Panc1 (cell line): ENCODE data around the gene CMYA5. TPM values are rescaled to one million over a fixed set of nuclear protein-coding genes. Genes with fewer than 3 reads are reported as not detected.

Experiments
- ATAC-seq: fragments of 200-7000 bp; cut with Tn5 transposase; 2 replicates; pipeline ENCODE4 v1.9.1; 2020; ENCODE audit warnings: mild to moderate bottlenecking, moderate library complexity
- BruUV-seq: library from RNA; stranded (reverse); fragments of 400-500 nt; replicated peaks from 2 replicates; lab custom pipeline; 2021; lab: Mats Ljungman, UMichigan
- CTCF ChIA-PET: fragments of 300-600 bp; sonication (Branson Sonifier 250); formaldehyde crosslinking; loops from one replicate; lab custom pipeline; 2022; ENCODE audit warnings: antibody characterized with exemption; lab: Charles Lee
- POLR2A ChIA-PET: fragments of 300-600 bp; sonication (Branson Sonifier 250); formaldehyde crosslinking; loops from one replicate; lab custom pipeline; 2022; ENCODE audit warnings: antibody characterized with exemption; lab: Charles Lee
- DNase-seq: peaks from one replicate; pipeline ENCODE4 v3.0.0-alpha.2; 2010; ENCODE audit warnings: low read depth, low spot score
- H3K27ac ChIP-seq: 2 replicates; pipeline ENCODE4 v1.5.1; 2011; ENCODE audit warnings: mild to moderate bottlenecking, low read length, inconsistent platforms
- H3K27me3 ChIP-seq: fragments of 200-500 bp; sonication (Bioruptor generic); 2 replicates; pipeline ENCODE4 v1.6.0; 2014; ENCODE audit warnings: low read length, inconsistent platforms; ENCODE audit not compliant: control insufficient read depth, insufficient read depth
- H3K36me3 ChIP-seq: fragments of 200-500 bp; sonication (Bioruptor generic); 2 replicates; pipeline ENCODE4 v1.5.1; 2014; ENCODE audit warnings: inconsistent platforms, mild to moderate bottlenecking, low read length, moderate library complexity; ENCODE audit not compliant: control insufficient read depth, insufficient read depth
- H3K4me1 ChIP-seq: 2 replicates; pipeline ENCODE4 v1.5.1; 2011; ENCODE audit warnings: inconsistent platforms, mild to moderate bottlenecking, low read length, moderate library complexity; ENCODE audit not compliant: control insufficient read depth, insufficient read depth
- H3K4me3 ChIP-seq, 2 experiments: 2 replicates each; pipeline ENCODE4 v1.5.1; 2011 to 2012; ENCODE audit warnings: low read depth in 2 of 2, low read length in 2 of 2, mild to moderate bottlenecking in 2 of 2, inconsistent platforms in 1 of 2, moderate library complexity in 1 of 2
- H3K9me3 ChIP-seq: fragments of 200-500 bp; sonication (Bioruptor generic); 2 replicates; pipeline ENCODE4 v1.5.1; 2014; ENCODE audit warnings: low read depth, mild to moderate bottlenecking, inconsistent platforms, low read length, moderate library complexity; ENCODE audit not compliant: control insufficient read depth, insufficient read depth
- CTCF ChIP-seq: fragments of 450-650 bp; IDR thresholded peaks from 2 replicates; pipeline ENCODE4 v1.5.1; 2017; ENCODE audit warnings: mild to moderate bottlenecking
- POLR2AphosphoS5 ChIP-seq: IDR thresholded peaks from 2 replicates; pipeline ENCODE4 v1.6.1; 2012; ENCODE audit warnings: mild to moderate bottlenecking, low read depth, low read length, moderate library complexity
- REST ChIP-seq, 2 experiments: IDR thresholded peaks; 2 replicates each; pipeline ENCODE4 v1.6.1; 2011 to 2012; ENCODE audit warnings: low read depth in 2 of 2, control low read depth in 1 of 2, low read length in 1 of 2, mild to moderate bottlenecking in 1 of 2, moderate library complexity in 1 of 2; ENCODE audit not compliant: insufficient read depth in 1 of 2
- SIN3A ChIP-seq: IDR thresholded peaks from 2 replicates; pipeline ENCODE4 v1.6.1; 2012; ENCODE audit warnings: low read depth, mild to moderate bottlenecking, low read length, moderate library complexity, borderline replicate concordance; ENCODE audit not compliant: insufficient read depth
- TCF7L2 ChIP-seq: IDR thresholded peaks from 2 replicates; pipeline ENCODE4 v1.6.1; 2011; ENCODE audit warnings: mild to moderate bottlenecking, low read depth, low read length, inconsistent platforms
- in situ Hi-C: cut with HindIII; loops from 2 replicates; pipeline ENCODE4 v1.10.0; 2016; ENCODE audit warnings: low sequenced_read_pairs, low pct_unique_long_range_greater_than_20kb
- intact Hi-C: fragments of 100-400 bp; cut with micrococcal nuclease; formaldehyde crosslinking; loops from one replicate; pipeline ENCODE4 v1.10.0; 2022; ENCODE audit not compliant: unreplicated experiment
- total RNA-seq: library from RNA; stranded (reverse); gene quantifications from one replicate; pipeline ENCODE4 v1.2.1, GENCODE V29; 2021; ENCODE audit not compliant: unreplicated experiment

Gene CMYA5
- total RNA-seq, 1 experiment from 2014 or later = 0.31 TPM

DNA sequence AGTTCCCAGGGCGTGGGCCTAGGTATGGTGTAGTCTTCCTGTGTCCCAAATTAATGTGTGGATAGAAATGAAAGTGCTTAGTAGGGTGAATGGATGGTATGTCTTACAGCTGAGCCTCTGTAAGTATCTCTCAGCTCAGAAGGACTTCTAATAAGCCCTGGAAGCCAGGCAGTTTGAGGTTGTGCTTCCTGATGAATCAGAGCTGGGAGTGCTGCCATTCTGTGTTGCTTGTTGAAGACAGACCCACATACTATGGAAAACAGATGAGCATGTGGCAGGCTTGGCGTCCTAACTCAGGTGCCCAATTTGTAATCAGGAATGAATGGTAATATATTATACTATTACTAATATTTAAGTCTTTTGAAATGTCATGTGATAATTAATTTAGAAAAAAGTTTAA lies 69.8 kb downstream of the CMYA5 start:
- intact Hi-C loops = no loop called here
- DNase-seq (no peak), ATAC-seq (no peak)
- peaks cover 3% of the 10 kb centered on the region for H3K27me3 ChIP-seq
- in situ Hi-C loops = no loop called here
- no peaks in the 10 kb centered on the region for H3K9me3 ChIP-seq
- no peak overlapping the region for H3K27ac ChIP-seq
- H3K36me3 ChIP-seq = no peaks in the 10 kb centered on the region
- TF ChIP-seq REST (IDR thresholded peaks at IDR 0.05; ENCODE audit: insufficient read depth in 1 of 2, low read depth in 2 of 2, low read length in 1 of 2) = no peak
- TF ChIP-seq SIN3A = no peak
- TF ChIP-seq CTCF = no peak
- no peak for TF ChIP-seq TCF7L2
- TF ChIP-seq POLR2AphosphoS5 = no peak
- H3K4me3 ChIP-seq = no peak overlapping the region
- H3K4me1 ChIP-seq = no peaks in the 10 kb centered on the region
- no TSS peak for BruUV-seq
- CTCF ChIA-PET = no interaction called here
- POLR2A ChIA-PET = no interaction called here

DNA sequence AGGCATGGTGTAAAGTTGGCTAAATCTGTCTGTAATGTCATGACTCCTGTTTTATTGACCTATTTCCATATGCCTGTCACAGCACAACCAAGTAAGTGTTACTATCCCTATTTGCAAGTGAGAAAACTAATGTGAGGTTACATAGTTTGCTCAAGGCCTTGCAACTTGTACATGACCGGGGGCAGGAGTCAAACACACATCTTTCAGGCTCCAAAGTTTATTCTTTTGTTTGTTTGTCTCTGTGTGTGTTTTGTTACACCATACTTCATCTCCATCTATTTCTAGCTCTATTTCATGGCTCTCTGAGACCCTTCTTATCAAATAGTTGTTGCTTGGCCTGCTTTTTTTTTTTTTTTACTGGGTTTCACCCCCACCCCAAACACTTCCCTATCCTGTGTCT lies 70.2 kb downstream of the CMYA5 start:
- intact Hi-C loops = no loop called here
- in situ Hi-C loops = no loop called here
- H3K27ac ChIP-seq = no peak overlapping the region
- H3K36me3 ChIP-seq = no peaks in the 10 kb centered on the region
- ChIA-PET CTCF (no interaction called here), POLR2A (no interaction called here)
- H3K4me3 ChIP-seq = no peak overlapping the region
- H3K4me1 ChIP-seq = no peaks in the 10 kb centered on the region
- TF ChIP-seq CTCF (no peak), POLR2AphosphoS5 (no peak), REST (IDR thresholded peaks at IDR 0.05; ENCODE audit: insufficient read depth in 1 of 2, low read depth in 2 of 2, low read length in 1 of 2) (no peak), SIN3A (no peak), TCF7L2 (no peak)
- H3K9me3 ChIP-seq = no peaks in the 10 kb centered on the region
- no TSS peak for BruUV-seq
- DNase-seq = no peak
- peaks cover 3% of the 10 kb centered on the region for H3K27me3 ChIP-seq
- ATAC-seq = no peak
